ENCODE measurements around the gene HEPACAM2. TPM values are rescaled to one million over a fixed set of nuclear protein-coding genes. Genes with fewer than 3 reads are reported as not detected.

HEPACAM2 gene
- total RNA-seq, 1 donor from 2014 or later, result not detected

DNA sequence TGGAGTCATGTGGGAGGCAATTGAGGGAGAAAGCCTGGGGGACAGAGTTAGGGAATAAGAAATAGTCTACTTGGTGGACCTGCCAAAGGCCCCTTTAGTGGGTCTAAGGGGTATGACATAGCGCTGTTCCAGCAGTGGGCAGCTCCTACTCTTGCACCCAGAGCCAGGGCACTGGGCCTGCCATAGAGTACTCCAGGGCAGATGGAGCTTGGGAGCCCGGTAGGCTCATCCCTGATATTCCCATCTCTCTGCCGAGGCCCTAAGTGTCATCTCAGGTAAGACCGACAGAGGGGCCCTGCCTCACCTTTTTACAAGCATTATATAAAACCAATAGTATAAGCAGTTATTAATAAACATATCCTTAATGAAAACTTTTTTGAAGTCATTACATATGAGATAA lies 87.7 kb downstream of the HEPACAM2 start:
- H3K9me3 ChIP-seq (ENCODE audit: control insufficient read depth in 3 of 3, low read length in 3 of 3), result peaks cover 5 to 15% (median 15%) of the 10 kb centered on the region in 3 donors
- no peaks in the 10 kb centered on the region for H3K4me1 ChIP-seq (ENCODE audit: control insufficient read depth in 3 of 3, insufficient read depth in 3 of 3, low read length in 3 of 3)
- no peak overlapping the region for H3K4me3 ChIP-seq (ENCODE audit: low read length in 3 of 3)
- H3K36me3 ChIP-seq (ENCODE audit: control insufficient read depth in 3 of 3, insufficient read depth in 3 of 3, low read length in 3 of 3), result peaks cover 49 to 74% (median 69%) of the 10 kb centered on the region in 3 donors
- no peaks in the 10 kb centered on the region for H3K27me3 ChIP-seq (ENCODE audit: control insufficient read depth in 3 of 3, insufficient read depth in 3 of 3, low read length in 3 of 3)
- no peak overlapping the region for H3K9ac ChIP-seq (ENCODE audit: low read depth in 1 of 3, low read length in 3 of 3)
- no peak overlapping the region for H3K27ac ChIP-seq (ENCODE audit: low read depth, low read length)

Other genes starting within 250 kb of the HEPACAM2 start
- gene SAMD9, start 108.5 kb downstream of the HEPACAM2 start, total RNA-seq, result 3.1 TPM
- gene SAMD9L, start 78.1 kb downstream of the HEPACAM2 start, total RNA-seq, result 4.2 TPM
- 47.0 TPM for gene VPS50, start 5.9 kb upstream of the HEPACAM2 start, total RNA-seq

Data from skeletal muscle tissue (tissue), 4 donors.